Measurements from ENCODE around the gene SSH3.

GRCh38 chr11:67295846-67296245, 7.5 kb upstream of the SSH3 start:
- TF ChIP-seq, protein P1, sequence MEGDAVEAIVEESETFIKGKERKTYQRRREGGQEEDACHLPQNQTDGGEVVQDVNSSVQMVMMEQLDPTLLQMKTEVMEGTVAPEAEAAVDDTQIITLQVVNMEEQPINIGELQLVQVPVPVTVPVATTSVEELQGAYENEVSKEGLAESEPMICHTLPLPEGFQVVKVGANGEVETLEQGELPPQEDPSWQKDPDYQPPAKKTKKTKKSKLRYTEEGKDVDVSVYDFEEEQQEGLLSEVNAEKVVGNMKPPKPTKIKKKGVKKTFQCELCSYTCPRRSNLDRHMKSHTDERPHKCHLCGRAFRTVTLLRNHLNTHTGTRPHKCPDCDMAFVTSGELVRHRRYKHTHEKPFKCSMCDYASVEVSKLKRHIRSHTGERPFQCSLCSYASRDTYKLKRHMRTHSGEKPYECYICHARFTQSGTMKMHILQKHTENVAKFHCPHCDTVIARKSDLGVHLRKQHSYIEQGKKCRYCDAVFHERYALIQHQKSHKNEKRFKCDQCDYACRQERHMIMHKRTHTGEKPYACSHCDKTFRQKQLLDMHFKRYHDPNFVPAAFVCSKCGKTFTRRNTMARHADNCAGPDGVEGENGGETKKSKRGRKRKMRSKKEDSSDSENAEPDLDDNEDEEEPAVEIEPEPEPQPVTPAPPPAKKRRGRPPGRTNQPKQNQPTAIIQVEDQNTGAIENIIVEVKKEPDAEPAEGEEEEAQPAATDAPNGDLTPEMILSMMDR (conservative IDR thresholded peaks at IDR 0.05 in 1 of 2, IDR thresholded peaks at IDR 0.05 in 1 of 2; ENCODE audit: low read depth in 1 of 2, low read length in 2 of 2), result no peak
- no peak for TF ChIP-seq EZH2 (IDR thresholded peaks at IDR 0.05; ENCODE audit: low read length, missing control alignments)

Measured in fibroblast of lung (primary cell).